CD8-positive, alpha-beta memory T cell (primary cell): ENCODE measurements around the gene FBXL13. TPM values are rescaled to one million over a fixed set of nuclear protein-coding genes. Genes with fewer than 3 reads are reported as not detected.

Source experiments
- CTCF ChIA-PET: fragments of 350-600 bp; sonication (Branson Sonifier 250); formaldehyde crosslinking; loops from one replicate; lab custom pipeline; 2021; ENCODE audit warnings: antibody characterized with exemption; lab: Charles Lee
- POLR2A ChIA-PET: fragments of 350-600 bp; sonication (Branson Sonifier 250); formaldehyde crosslinking; loops from one replicate; lab custom pipeline; 2021; ENCODE audit warnings: antibody characterized with exemption; lab: Charles Lee
- DNase-seq, 5 donors: peaks; one replicate each; pipeline versions ENCODE4 v3.0.0 to v3.0.0-alpha.2; 2020 to 2022; ENCODE audit warnings: mixed read lengths in 1 of 5
- H3K27ac ChIP-seq: one replicate; pipeline ENCODE4 v1.7.0; 2013; ENCODE audit warnings: low read depth, mild to moderate bottlenecking, low read length, moderate library complexity
- H3K27me3 ChIP-seq: 2 replicates; pipeline ENCODE4 v1.7.0; 2013; ENCODE audit warnings: low read length, mild to moderate bottlenecking; ENCODE audit not compliant: insufficient read depth, poor library complexity, severe bottlenecking
- H3K36me3 ChIP-seq: 2 replicates; pipeline ENCODE4 v1.7.0; 2013; ENCODE audit warnings: mild to moderate bottlenecking, low read length, moderate library complexity; ENCODE audit not compliant: insufficient read depth
- H3K4me1 ChIP-seq: 2 replicates; pipeline ENCODE4 v1.7.0; 2013; ENCODE audit warnings: mild to moderate bottlenecking, low read length, moderate library complexity; ENCODE audit not compliant: insufficient read depth
- H3K4me3 ChIP-seq: 2 replicates; pipeline ENCODE4 v1.7.0; 2013; ENCODE audit warnings: mild to moderate bottlenecking, low read length
- H3K9me3 ChIP-seq: 2 replicates; pipeline ENCODE4 v1.7.0; 2013; ENCODE audit warnings: mild to moderate bottlenecking, low read length
- H3K27ac Mint-ChIP-seq, 8 donors: one replicate each; pipeline ENCODE4 v1.8.0; 2020 to 2021; ENCODE audit warnings: mixed read lengths in 8 of 8, mild to moderate bottlenecking in 6 of 8, inconsistent platforms in 3 of 8, moderate library complexity in 3 of 8
- H3K27me3 Mint-ChIP-seq, 2 donors: one replicate each; pipeline ENCODE4 v1.8.0; 2020 to 2021; ENCODE audit warnings: mixed read lengths in 2 of 2, mild to moderate bottlenecking in 1 of 2, moderate library complexity in 1 of 2
- H3K36me3 Mint-ChIP-seq, 3 donors: one replicate each; pipeline ENCODE4 v1.8.0; 2020 to 2021; ENCODE audit warnings: mixed read lengths in 3 of 3, inconsistent platforms in 1 of 3, mild to moderate bottlenecking in 1 of 3
- H3K4me1 Mint-ChIP-seq, 3 donors: one replicate each; pipeline ENCODE4 v1.8.0; 2020 to 2021; ENCODE audit warnings: mixed read lengths in 3 of 3, inconsistent platforms in 1 of 3, mild to moderate bottlenecking in 1 of 3
- H3K4me3 Mint-ChIP-seq, 7 donors: one replicate each; pipeline ENCODE4 v1.8.0; 2020 to 2021; ENCODE audit warnings: mixed read lengths in 7 of 7, mild to moderate bottlenecking in 6 of 7, moderate library complexity in 4 of 7, inconsistent platforms in 2 of 7
- H3K9me3 Mint-ChIP-seq, 5 donors: one replicate each; pipeline ENCODE4 v1.8.0; 2020 to 2022; ENCODE audit warnings: mixed read lengths in 5 of 5, mild to moderate bottlenecking in 3 of 5, moderate library complexity in 2 of 5, inconsistent platforms in 1 of 5
- polyA plus RNA-seq: library from polyadenylated mRNA; unstranded; fragments of 300-500 nt; fragmentation: Illumina TruSeq; gene quantifications from one replicate; pipeline ENCODE4 v1.2.3, GENCODE V29; 2021
- total RNA-seq, 2 experiments: library from RNA; stranded (reverse); gene quantifications; one replicate each; pipeline ENCODE4 v1.2.3, GENCODE V29; 2021

FBXL13 gene
- total and polyA plus RNA-seq, 3 experiments from 2014 or later, result 0.43 to 0.66 (median 0.62) TPM

GRCh38 chr7:102821994-102822747, 252.4 kb downstream of the FBXL13 start:
- no peak overlapping the region for H3K27ac ChIP-seq
- no peaks in the 10 kb centered on the region for H3K36me3 ChIP-seq
- no peaks in the 10 kb centered on the region for H3K9me3 ChIP-seq
- H3K4me3 ChIP-seq, result no peak overlapping the region
- no peaks in the 10 kb centered on the region for H3K4me1 ChIP-seq
- Mint-ChIP-seq H3K27me3 (no peaks in the 10 kb centered on the region), H3K36me3 (peaks cover 3 to 25% (median 15%) of the 10 kb centered on the region in 3 donors), H3K27ac (no peak overlapping the region), H3K4me1 (no peaks in the 10 kb centered on the region), H3K4me3 (no peak overlapping the region), H3K9me3 (no peaks in the 10 kb centered on the region)
- ChIA-PET CTCF (interaction anchor here (0.5 to 1.1 kb wide), 2 partner anchors 22 to 1459 kb away, joined by 3 read pairs; no protein-coding TSS in a partner anchor), POLR2A (no interaction called here)
- no peaks in the 10 kb centered on the region for H3K27me3 ChIP-seq
- no peak for DNase-seq

GRCh38 chr7:102819151-102819550, 255.4 kb downstream of the FBXL13 start:
- H3K36me3 Mint-ChIP-seq, result peaks cover 0 to 20% (median 18%) of the 10 kb centered on the region in 3 donors
- no peak overlapping the region for H3K27ac Mint-ChIP-seq
- ChIA-PET CTCF (no interaction called here), POLR2A (no interaction called here)
- no peak for DNase-seq
- Histone ChIP-seq H3K27ac (no peak overlapping the region), H3K27me3 (no peaks in the 10 kb centered on the region), H3K4me1 (no peaks in the 10 kb centered on the region), H3K36me3 (no peaks in the 10 kb centered on the region), H3K9me3 (no peaks in the 10 kb centered on the region), H3K4me3 (no peak overlapping the region)
- no peaks in the 10 kb centered on the region for H3K9me3 Mint-ChIP-seq
- no peaks in the 10 kb centered on the region for H3K4me1 Mint-ChIP-seq
- H3K4me3 Mint-ChIP-seq, result no peak overlapping the region
- H3K27me3 Mint-ChIP-seq, result no peaks in the 10 kb centered on the region

- H3K27me3 ChIP-seq, result no peaks in the 10 kb centered on the region
- no peaks in the 10 kb centered on the region for H3K4me1 ChIP-seq
- POLR2A ChIA-PET, result no interaction called here
- H3K9me3 ChIP-seq, result no peaks in the 10 kb centered on the region
- Mint-ChIP-seq H3K4me3 (no peak overlapping the region), H3K27ac (peak overlapping the region in 1 of 8 donors; percentile 17), H3K9me3 (no peaks in the 10 kb centered on the region), H3K36me3 (peaks cover 0 to 20% (median 17%) of the 10 kb centered on the region in 3 donors), H3K4me1 (no peaks in the 10 kb centered on the region), H3K27me3 (no peaks in the 10 kb centered on the region)
- no peaks in the 10 kb centered on the region for H3K36me3 ChIP-seq
- no peak for DNase-seq
- CTCF ChIA-PET, result no interaction called here
- no peak overlapping the region for H3K4me3 ChIP-seq
- H3K27ac ChIP-seq, result no peak overlapping the region
These were observed 256.7 kb downstream of the FBXL13 start for GRCh38 chr7:102817616-102818573.

GRCh38 chr7:102814025-102814471, 260.5 kb downstream of the FBXL13 start:
- peaks cover 0 to 20% (median 17%) of the 10 kb centered on the region in 3 donors for H3K36me3 Mint-ChIP-seq
- H3K27ac ChIP-seq, result no peak overlapping the region

GRCh38 chr7:102813191-102814024, 261.2 kb downstream of the FBXL13 start:
- H3K27ac Mint-ChIP-seq, result no peak overlapping the region
- H3K27ac ChIP-seq, result no peak overlapping the region
- DNase-seq, result no peak
- peaks cover 0 to 20% (median 17%) of the 10 kb centered on the region in 3 donors for H3K36me3 Mint-ChIP-seq
- no peaks in the 10 kb centered on the region for H3K4me1 Mint-ChIP-seq
- no peak overlapping the region for H3K4me3 Mint-ChIP-seq
- no peaks in the 10 kb centered on the region for H3K27me3 Mint-ChIP-seq
- H3K9me3 ChIP-seq, result no peaks in the 10 kb centered on the region
- no peak overlapping the region for H3K4me3 ChIP-seq
- H3K4me1 ChIP-seq, result no peaks in the 10 kb centered on the region
- no peaks in the 10 kb centered on the region for H3K36me3 ChIP-seq
- no peaks in the 10 kb centered on the region for H3K27me3 ChIP-seq
- POLR2A ChIA-PET, result no interaction called here
- no peaks in the 10 kb centered on the region for H3K9me3 Mint-ChIP-seq
- CTCF ChIA-PET, result no interaction called here

More at GRCh38 chr7:102814025-102814471, 260.5 kb downstream of the FBXL13 start:
- ChIA-PET CTCF (no interaction called here), POLR2A (no interaction called here)
- DNase-seq, result no peak
- Histone ChIP-seq H3K4me1 (no peaks in the 10 kb centered on the region), H3K36me3 (no peaks in the 10 kb centered on the region), H3K9me3 (no peaks in the 10 kb centered on the region), H3K27me3 (no peaks in the 10 kb centered on the region), H3K4me3 (no peak overlapping the region)
- Mint-ChIP-seq H3K27me3 (no peaks in the 10 kb centered on the region), H3K27ac (no peak overlapping the region), H3K4me3 (no peak overlapping the region), H3K4me1 (no peaks in the 10 kb centered on the region), H3K9me3 (no peaks in the 10 kb centered on the region)

- no peak overlapping the region for H3K27ac ChIP-seq
- no peaks in the 10 kb centered on the region for H3K4me1 ChIP-seq
- H3K9me3 ChIP-seq, result no peaks in the 10 kb centered on the region
- ChIA-PET CTCF (no interaction called here), POLR2A (interaction anchor here (0.5 kb wide), 1 partner anchor 1485 kb away, joined by 4 read pairs; no protein-coding TSS in a partner anchor)
- H3K4me3 ChIP-seq, result no peak overlapping the region
- Mint-ChIP-seq H3K27me3 (no peaks in the 10 kb centered on the region), H3K4me3 (no peak overlapping the region), H3K4me1 (no peaks in the 10 kb centered on the region), H3K36me3 (peaks cover 0 to 23% (median 15%) of the 10 kb centered on the region in 3 donors), H3K9me3 (no peaks in the 10 kb centered on the region), H3K27ac (no peak overlapping the region)
- DNase-seq, result no peak
- H3K36me3 ChIP-seq, result no peaks in the 10 kb centered on the region
- no peaks in the 10 kb centered on the region for H3K27me3 ChIP-seq
These were observed 262.5 kb downstream of the FBXL13 start for GRCh38 chr7:102811942-102812678.

GRCh38 chr7:102810916-102811315, 263.7 kb downstream of the FBXL13 start:
- ChIA-PET CTCF (no interaction called here), POLR2A (no interaction called here)
- DNase-seq, result no peak
- H3K4me3 Mint-ChIP-seq, result no peak overlapping the region
- no peaks in the 10 kb centered on the region for H3K9me3 Mint-ChIP-seq
- Histone ChIP-seq H3K9me3 (no peaks in the 10 kb centered on the region), H3K27me3 (no peaks in the 10 kb centered on the region), H3K36me3 (no peaks in the 10 kb centered on the region), H3K27ac (no peak overlapping the region), H3K4me1 (no peaks in the 10 kb centered on the region), H3K4me3 (no peak overlapping the region)
- no peaks in the 10 kb centered on the region for H3K27me3 Mint-ChIP-seq
- no peaks in the 10 kb centered on the region for H3K4me1 Mint-ChIP-seq
- H3K36me3 Mint-ChIP-seq, result peaks cover 0 to 23% (median 18%) of the 10 kb centered on the region in 3 donors
- no peak overlapping the region for H3K27ac Mint-ChIP-seq
